AG10803 (cell line): ENCODE measurements around the gene OPTC.
"Not testable (repeated sequence)": the region's sequence is repeated elsewhere in the genome, so short reads cannot be mapped to it uniquely, and the experiment has no call there.

Source experiments
- DNase-seq: peaks from one replicate; pipeline ENCODE4 v3.0.0; 2010; ENCODE audit warnings: low read depth
- H3K4me3 ChIP-seq: 2 replicates; pipeline ENCODE4 v1.5.1; 2011; ENCODE audit warnings: mild to moderate bottlenecking, low read length, control low read depth
- CTCF ChIP-seq: conservative IDR thresholded peaks from 2 replicates; pipeline ENCODE4 v1.5.1; 2011; ENCODE audit warnings: mild to moderate bottlenecking, low read length, control low read depth, inconsistent platforms

OPTC gene

GRCh38 chr1:203516184-203516583 is 22.2 kb downstream of the OPTC start:
- DNase-seq: no peak
- no peak for TF ChIP-seq CTCF
- no peak overlapping the region for H3K4me3 ChIP-seq

- no peak for TF ChIP-seq CTCF
- DNase-seq: no peak
- H3K4me3 ChIP-seq: no peak overlapping the region
These were observed 23.0 kb downstream of the OPTC start for GRCh38 chr1:203516906-203517305.

GRCh38 chr1:203517426-203518110 is 23.6 kb downstream of the OPTC start:
- no peak overlapping the region for H3K4me3 ChIP-seq
- DNase-seq: no peak
- no peak for TF ChIP-seq CTCF

- H3K4me3 ChIP-seq, DNase-seq: not testable (repeated sequence)
These were observed 24.2 kb downstream of the OPTC start for GRCh38 chr1:203518139-203518538.

- no peak for TF ChIP-seq CTCF
- H3K4me3 ChIP-seq: no peak overlapping the region
- DNase-seq: no peak
These were observed 24.6 kb downstream of the OPTC start for GRCh38 chr1:203518541-203518940.

- no peak for DNase-seq
- no peak for TF ChIP-seq CTCF
- no peak overlapping the region for H3K4me3 ChIP-seq
These were observed 25.3 kb downstream of the OPTC start for GRCh38 chr1:203519053-203519840.

- no peak for DNase-seq
- no peak overlapping the region for H3K4me3 ChIP-seq
- no peak for TF ChIP-seq CTCF
These were observed 25.9 kb downstream of the OPTC start for GRCh38 chr1:203519896-203520295.
